Fibroblast of lung (primary cell): Measurements from ENCODE around the gene ENKD1. TPM values are rescaled to one million over a fixed set of nuclear protein-coding genes. Genes with fewer than 3 reads are reported as not detected.
A peak's percentile ranks its signal among the peaks of the same experiment; 100 is the strongest.

Experiments used
- DNase-seq, 2 donors: peaks; one replicate each; pipeline versions ENCODE4 v3.0.0 to v3.0.0-alpha.2; 2010; ENCODE audit warnings: low read depth in 2 of 2
- H2AFZ ChIP-seq: 2 replicates; pipeline ENCODE4 v1.5.1; 2012; ENCODE audit warnings: low read length, control low read depth, inconsistent platforms
- H3K27ac ChIP-seq: 2 replicates; pipeline ENCODE4 v1.5.1; 2011; ENCODE audit warnings: low read length, control low read depth; ENCODE audit not compliant: insufficient read depth
- H3K27me3 ChIP-seq: 2 replicates; pipeline ENCODE4 v1.5.1; 2011; ENCODE audit warnings: mild to moderate bottlenecking, low read length; ENCODE audit not compliant: control insufficient read depth, insufficient read depth
- H3K36me3 ChIP-seq: 2 replicates; pipeline ENCODE4 v1.5.1; 2011; ENCODE audit warnings: low read length; ENCODE audit not compliant: control insufficient read depth, insufficient read depth
- H3K4me1 ChIP-seq: 2 replicates; pipeline ENCODE4 v1.5.1; 2011; ENCODE audit warnings: low read length; ENCODE audit not compliant: control insufficient read depth, insufficient read depth; ENCODE audit errors: extremely low read depth
- H3K4me2 ChIP-seq: 2 replicates; pipeline ENCODE4 v1.5.1; 2011; ENCODE audit warnings: low read length, control low read depth; ENCODE audit not compliant: insufficient read depth; ENCODE audit errors: extremely low read depth
- H3K4me3 ChIP-seq, 4 experiments: fragments of 200-600 bp in 1 of 4; sonication (generic) in 1 of 4; replicated peaks in 1 of 4; 2 replicates each; pipeline ENCODE4 v1.5.1; 2011 to 2016; ENCODE audit warnings: low read length in 4 of 4, low read depth in 3 of 4, mild to moderate bottlenecking in 3 of 4, control low read depth in 2 of 4, inconsistent platforms in 1 of 4, mixed read lengths in 1 of 4; ENCODE audit not compliant: insufficient read depth in 1 of 4; ENCODE audit errors: control extremely low read depth in 1 of 4
- H3K79me2 ChIP-seq: 2 replicates; pipeline ENCODE4 v1.5.1; 2012; ENCODE audit warnings: mild to moderate bottlenecking, low read length, inconsistent platforms; ENCODE audit not compliant: control insufficient read depth, insufficient read depth
- H3K9ac ChIP-seq: 2 replicates; pipeline ENCODE4 v1.5.1; 2011; ENCODE audit warnings: mild to moderate bottlenecking, low read length, control low read depth; ENCODE audit not compliant: insufficient read depth
- H3K9me3 ChIP-seq: 2 replicates; pipeline ENCODE4 v1.5.1; 2012; ENCODE audit warnings: low read depth, low read length; ENCODE audit not compliant: control insufficient read depth, insufficient read depth
- H4K20me1 ChIP-seq: 2 replicates; pipeline ENCODE4 v1.5.1; 2011; ENCODE audit warnings: low read length; ENCODE audit not compliant: control insufficient read depth, insufficient read depth; ENCODE audit errors: extremely low read depth
- CTCF ChIP-seq, 2 donors: IDR thresholded peaks in 1 of 2; conservative IDR thresholded peaks in 1 of 2; 1 replicate in 1 of 2; 2 replicates in 1 of 2; pipeline ENCODE4 v1.5.1; 2011 to 2012; ENCODE audit warnings: low read length in 2 of 2, control low read depth in 1 of 2, inconsistent platforms in 1 of 2, low read depth in 1 of 2, mild to moderate bottlenecking in 1 of 2
- EZH2 ChIP-seq: IDR thresholded peaks from 2 replicates; pipeline ENCODE4 v1.5.1; 2012; ENCODE audit warnings: low read length, control low read depth, mild to moderate bottlenecking; ENCODE audit errors: missing control alignments
- polyA plus RNA-seq, 2 donors: library from polyadenylated mRNA; depleted of rRNA in 1 of 2; stranded (reverse) in 1 of 2; unstranded in 1 of 2; fragments of >200 nt; gene quantifications; 2 replicates each; pipeline ENCODE4 v1.2.1, GENCODE V29; 2011 to 2012; ENCODE audit warnings: missing spikeins in 1 of 2
- total RNA-seq: library from RNA; depleted of rRNA; stranded (reverse); fragments of >200 nt; gene quantifications from 2 replicates; pipeline ENCODE4 v1.2.1, GENCODE V29; 2014

Gene ENKD1
- total and polyA plus RNA-seq, 2 donors (not counting 1 experiment from before 2014, with no cell fraction given): 3.2 to 17.8 TPM

- H3K9me3 ChIP-seq: no peaks in the 10 kb centered on the region
- TF ChIP-seq CTCF (conservative IDR thresholded peaks at IDR 0.05 in 1 of 2, IDR thresholded peaks at IDR 0.05 in 1 of 2; ENCODE audit: low read depth in 1 of 2, low read length in 2 of 2) (no peak), EZH2 (no peak)
- peaks cover 6% of the 10 kb centered on the region for H3K36me3 ChIP-seq
- H3K4me2 ChIP-seq: peak overlapping the region; percentile 100
- peak overlapping the region; percentile 88 to 97 (median 93) for H3K4me3 ChIP-seq
- H3K27me3 ChIP-seq: no peaks in the 10 kb centered on the region
- peak overlapping the region; percentile 100 for H3K27ac ChIP-seq
- H3K79me2 ChIP-seq: no peaks in the 10 kb centered on the region
- H4K20me1 ChIP-seq: peaks cover 2% of the 10 kb centered on the region
- H2AFZ ChIP-seq: peak overlapping the region; percentile 92
- DNase-seq: no peak
- peak overlapping the region; percentile 88 for H3K9ac ChIP-seq
- peaks cover 6% of the 10 kb centered on the region for H3K4me1 ChIP-seq
Observed at GRCh38 chr16:67658849-67659674, 7.5 kb downstream of the ENKD1 start.

GRCh38 chr16:67657751-67658518 lies 8.6 kb downstream of the ENKD1 start:
- DNase-seq: no peak
- Histone ChIP-seq H3K27ac (no peak overlapping the region), H3K27me3 (peaks cover 7% of the 10 kb centered on the region), H3K36me3 (peaks cover 6% of the 10 kb centered on the region), H3K79me2 (no peaks in the 10 kb centered on the region), H3K4me2 (no peak overlapping the region), H3K9me3 (no peaks in the 10 kb centered on the region), H2AFZ (no peak overlapping the region), H3K4me1 (peaks cover 8% of the 10 kb centered on the region), H3K9ac (no peak overlapping the region), H3K4me3 (no peak overlapping the region), H4K20me1 (peaks cover 2% of the 10 kb centered on the region)
- TF ChIP-seq EZH2: no peak
- TF ChIP-seq CTCF (conservative IDR thresholded peaks at IDR 0.05 in 1 of 2, IDR thresholded peaks at IDR 0.05 in 1 of 2; ENCODE audit: low read depth in 1 of 2, low read length in 2 of 2): no peak

GRCh38 chr16:67657017-67657608 lies 9.4 kb downstream of the ENKD1 start:
- Histone ChIP-seq H3K79me2 (no peaks in the 10 kb centered on the region), H3K9me3 (no peaks in the 10 kb centered on the region), H3K4me3 (no peak overlapping the region), H3K4me1 (peaks cover 8% of the 10 kb centered on the region), H3K27me3 (peaks cover 12% of the 10 kb centered on the region), H4K20me1 (peaks cover 2% of the 10 kb centered on the region), H2AFZ (no peak overlapping the region), H3K27ac (no peak overlapping the region), H3K4me2 (no peak overlapping the region), H3K36me3 (peaks cover 6% of the 10 kb centered on the region), H3K9ac (no peak overlapping the region)
- TF ChIP-seq EZH2 (no peak), CTCF (conservative IDR thresholded peaks at IDR 0.05 in 1 of 2, IDR thresholded peaks at IDR 0.05 in 1 of 2; ENCODE audit: low read depth in 1 of 2, low read length in 2 of 2) (no peak)
- no peak for DNase-seq
